K562 (cell line): ENCODE measurements around the gene TMEM229B. TPM values are rescaled to one million over a fixed set of nuclear protein-coding genes. Genes with fewer than 3 reads are reported as not detected.

Experiments
- ETV1 ChIP-seq: fragments of 450-650 bp; conservative IDR thresholded peaks from 2 replicates; pipeline ENCODE4 v1.6.1; 2016; ENCODE audit warnings: missing genetic modification characterization, control low read depth, low read depth, missing compliant biosample characterization
- GABPA ChIP-seq: fragments of 200-800 bp; sonication (Bioruptor generic); conservative IDR thresholded peaks from 2 replicates; pipeline ENCODE4 v1.6.1; 2016; ENCODE audit warnings: low read depth, missing genetic modification characterization, missing compliant biosample characterization
- GABPB1 ChIP-seq: sonication (generic); formaldehyde crosslinking; IDR thresholded peaks from 2 replicates; pipeline ENCODE4 v1.8.0; 2022; ENCODE audit warnings: mild to moderate bottlenecking, missing genetic modification reagents
- JUND ChIP-seq, 2 experiments: IDR thresholded peaks; 2 replicates in 1 of 2; 3 replicates in 1 of 2; pipeline ENCODE4 v1.6.1; 2011; ENCODE audit warnings: borderline replicate concordance in 2 of 2, low read depth in 2 of 2, low read length in 2 of 2, improper control_type of control experiment in 1 of 2, missing biosample characterization in 1 of 2, missing genetic modification characterization in 1 of 2, missing genetic modification reagents in 1 of 2
- MAZ ChIP-seq, 2 experiments: fragments of 450-650 bp in 1 of 2; sonication (generic) in 1 of 2; formaldehyde crosslinking; IDR thresholded peaks in 1 of 2; conservative IDR thresholded peaks in 1 of 2; 2 replicates each; pipeline versions ENCODE4 v1.4.0 to v1.5.0; 2020; ENCODE audit warnings: mild to moderate bottlenecking in 1 of 2, missing genetic modification reagents in 1 of 2
- NR2C1 ChIP-seq, 2 experiments: fragments of 450-650 bp; IDR thresholded peaks; 2 replicates each; pipeline ENCODE4 v1.6.1; 2017; ENCODE audit warnings: mild to moderate bottlenecking in 2 of 2, antibody characterized with exemption in 1 of 2, inconsistent platforms in 1 of 2, missing compliant biosample characterization in 1 of 2, missing genetic modification characterization in 1 of 2
- SAP30 ChIP-seq: fragments of 200-600 bp; sonication (generic); IDR thresholded peaks from 2 replicates; pipeline ENCODE4 v1.6.1; 2012; ENCODE audit warnings: borderline replicate concordance, low read depth, mild to moderate bottlenecking, moderate library complexity, low read length, control low read depth, inconsistent platforms; ENCODE audit not compliant: insufficient read depth, poor library complexity, severe bottlenecking
- TAF1 ChIP-seq: IDR thresholded peaks from 2 replicates; pipeline ENCODE4 v1.6.1; 2011; ENCODE audit warnings: mild to moderate bottlenecking, low read length, moderate library complexity; ENCODE audit not compliant: insufficient read depth, control insufficient read depth, severe bottlenecking; ENCODE audit errors: extremely low read depth
- TBP ChIP-seq: optimal IDR thresholded peaks from 2 replicates; pipeline ENCODE3; 2011; ENCODE audit warnings: low read depth, low read length, improper control_type of control experiment
- XRCC5 ChIP-seq: fragments of 200-400 bp; formaldehyde crosslinking; IDR thresholded peaks from 2 replicates; pipeline ENCODE4 v1.6.1; 2017; ENCODE audit warnings: low read depth, mild to moderate bottlenecking, low read length
- polyA plus RNA-seq, 8 experiments: library from polyadenylated mRNA; depleted of rRNA in 4 of 8; stranded (reverse) in 5 of 8; unstranded in 3 of 8; fragments of >200 nt; fragmentation: Nextera tagmentation in 2 of 8; fragmentation: Illumina TruSeq in 1 of 8; extraction: Ambion mirVana in 2 of 8; extraction: Trizol in 1 of 8; gene quantifications; 2 replicates each; pipeline versions ENCODE4 v1.2.1 to v1.2.3, GENCODE V29; 2011 to 2014; ENCODE audit warnings: inconsistent platforms in 1 of 8, missing spikeins in 1 of 8
- total RNA-seq, 7 experiments: library from RNA; depleted of rRNA in 6 of 7; stranded (reverse); fragments of >200 nt in 6 of 7; fragmentation: Illumina TruSeq in 2 of 7; extraction: Trizol in 2 of 7; gene quantifications; 2 replicates each; pipeline versions ENCODE4 v1.2.1 to v1.2.3, GENCODE V29; 2011 to 2021; ENCODE audit warnings: low replicate concordance in 1 of 7
- TF ChIP-seq, protein P1 (sequence below): sonication (generic); formaldehyde crosslinking; IDR thresholded peaks from 2 replicates; pipeline ENCODE4 v1.8.0; 2022; ENCODE audit warnings: mild to moderate bottlenecking, missing genetic modification reagents
- TF ChIP-seq, protein P2 (sequence below): sonication (generic); formaldehyde crosslinking; IDR thresholded peaks from 2 replicates; pipeline ENCODE4 v1.8.0; 2022; ENCODE audit warnings: missing genetic modification reagents, mild to moderate bottlenecking, moderate library complexity, borderline replicate concordance

TMEM229B gene
- total and polyA plus RNA-seq, 9 of the 15 experiments (the other 6 are each of a cell fraction or from before 2014, with no cell fraction given): not detected

DNA sequence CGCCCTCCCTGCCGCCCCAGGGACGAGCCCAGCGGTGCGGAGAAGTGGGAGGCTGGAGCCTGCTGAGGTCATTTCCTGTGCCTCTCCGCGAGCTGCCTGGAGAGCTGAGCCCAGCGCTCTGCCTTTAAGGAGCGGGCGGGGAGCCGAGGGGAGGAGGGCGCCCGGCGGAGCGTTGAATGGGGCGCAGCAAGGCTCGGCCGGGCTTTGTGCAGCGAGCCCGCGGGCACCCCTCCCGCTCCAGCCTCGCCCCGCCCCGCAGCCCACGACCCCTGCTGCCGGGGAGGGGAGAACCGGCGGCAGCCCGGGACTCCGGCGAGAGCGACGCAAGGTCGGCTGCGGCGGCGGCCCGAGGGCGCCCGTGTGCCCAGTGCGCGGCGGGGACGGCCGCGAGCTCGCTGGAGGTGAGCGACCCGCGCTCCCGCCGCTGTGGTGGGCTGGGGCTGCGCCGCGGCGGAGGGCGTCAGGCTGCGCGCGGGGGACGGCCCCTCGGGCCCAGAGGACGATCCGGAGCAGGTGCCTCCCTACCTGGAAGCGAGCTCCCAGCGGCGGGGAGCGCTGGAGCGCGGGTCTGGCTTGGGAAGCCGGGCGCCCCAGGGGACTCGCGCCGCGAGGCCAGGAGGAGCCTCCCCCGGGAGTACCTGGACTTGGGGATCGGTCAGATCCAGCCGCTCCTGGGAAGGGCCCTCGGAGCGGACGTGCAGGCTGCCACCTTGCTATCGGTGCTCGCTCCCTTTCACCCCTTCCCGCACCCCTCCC is 44.7 kb upstream of the TMEM229B start, which contains the start of gene PLEKHH1 (continued):
- TF ChIP-seq TAF1: peak; percentile 53
- TF ChIP-seq XRCC5: 0 out of 2 replicates have a peak, but pooled peaks have one; percentile 19
- no peak for TF ChIP-seq SAP30
- TF ChIP-seq GABPB1 (CRISPR knock-in tag): peak; percentile 86
- peak; percentile 83 for TF ChIP-seq GABPA (tag)
- TF ChIP-seq, protein P1, sequence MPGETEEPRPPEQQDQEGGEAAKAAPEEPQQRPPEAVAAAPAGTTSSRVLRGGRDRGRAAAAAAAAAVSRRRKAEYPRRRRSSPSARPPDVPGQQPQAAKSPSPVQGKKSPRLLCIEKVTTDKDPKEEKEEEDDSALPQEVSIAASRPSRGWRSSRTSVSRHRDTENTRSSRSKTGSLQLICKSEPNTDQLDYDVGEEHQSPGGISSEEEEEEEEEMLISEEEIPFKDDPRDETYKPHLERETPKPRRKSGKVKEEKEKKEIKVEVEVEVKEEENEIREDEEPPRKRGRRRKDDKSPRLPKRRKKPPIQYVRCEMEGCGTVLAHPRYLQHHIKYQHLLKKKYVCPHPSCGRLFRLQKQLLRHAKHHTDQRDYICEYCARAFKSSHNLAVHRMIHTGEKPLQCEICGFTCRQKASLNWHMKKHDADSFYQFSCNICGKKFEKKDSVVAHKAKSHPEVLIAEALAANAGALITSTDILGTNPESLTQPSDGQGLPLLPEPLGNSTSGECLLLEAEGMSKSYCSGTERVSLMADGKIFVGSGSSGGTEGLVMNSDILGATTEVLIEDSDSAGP (CRISPR knock-in tag): 0 out of 2 replicates have a peak, but pooled peaks have one; percentile 63
- TF ChIP-seq, protein P2, sequence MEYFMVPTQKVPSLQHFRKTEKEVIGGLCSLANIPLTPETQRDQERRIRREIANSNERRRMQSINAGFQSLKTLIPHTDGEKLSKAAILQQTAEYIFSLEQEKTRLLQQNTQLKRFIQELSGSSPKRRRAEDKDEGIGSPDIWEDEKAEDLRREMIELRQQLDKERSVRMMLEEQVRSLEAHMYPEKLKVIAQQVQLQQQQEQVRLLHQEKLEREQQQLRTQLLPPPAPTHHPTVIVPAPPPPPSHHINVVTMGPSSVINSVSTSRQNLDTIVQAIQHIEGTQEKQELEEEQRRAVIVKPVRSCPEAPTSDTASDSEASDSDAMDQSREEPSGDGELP: peak; percentile 10; the same call in 1 of the 2 replicates
- peak; percentile 71 for TF ChIP-seq TBP
- TF ChIP-seq ETV1 (tag): peak; percentile 67
- no peak for TF ChIP-seq NR2C1 (IDR thresholded peaks at IDR 0.05)
- no peak for TF ChIP-seq NR2C1 (tag; IDR thresholded peaks at IDR 0.05)
- peak; percentile 86 to 88 for TF ChIP-seq MAZ (CRISPR knock-in tag; conservative IDR thresholded peaks at IDR 0.05 in 1 of 2, IDR thresholded peaks at IDR 0.05 in 1 of 2)
- peak; percentile 83 for TF ChIP-seq JUND (IDR thresholded peaks at IDR 0.05; ENCODE audit: borderline replicate concordance, low read depth, low read length)
- TF ChIP-seq JUND (tag; IDR thresholded peaks at IDR 0.05; ENCODE audit: borderline replicate concordance, low read depth, low read length): peak; percentile 68; the same call in 1 of the 3 replicates
